Measurements from ENCODE around the gene DSCAML1. TPM values are rescaled to one million over a fixed set of nuclear protein-coding genes. Genes with fewer than 3 reads are reported as not detected.

DSCAML1 gene
- total and polyA plus RNA-seq, 7 donors = 0.04 to 0.52 (median 0.06) TPM

GRCh38 chr11:117535201-117535849, 261.7 kb downstream of the DSCAML1 start:
- no peak for TF ChIP-seq CTCF (IDR thresholded peaks at IDR 0.05)
- Histone ChIP-seq H3K36me3 (ENCODE audit: insufficient read depth in 1 of 2, low read depth in 1 of 2) (no peaks in the 10 kb centered on the region), H3K27me3 (ENCODE audit: insufficient read depth in 3 of 3, low read length in 2 of 3) (peaks cover 0 to 35% (median 8%) of the 10 kb centered on the region in 3 donors), H3K27ac (no peak overlapping the region), H3K4me1 (no peaks in the 10 kb centered on the region), H3K4me3 (no peak overlapping the region), H3K9me3 (no peaks in the 10 kb centered on the region)
- DNase-seq (peak; percentile 67 to 76), ATAC-seq (peak in 2 of 4 donors; percentile 40 to 44)
- intact Hi-C loops (cut with DNase I) = no loop called here
- WGBS, 3 donors = 10 to 19% (median 14%) methylated on average over 19 of the region's 19 CpGs

GRCh38 chr11:117532568-117532967, 264.4 kb downstream of the DSCAML1 start:
- Histone ChIP-seq H3K27ac (no peak overlapping the region), H3K9me3 (no peaks in the 10 kb centered on the region), H3K27me3 (ENCODE audit: insufficient read depth in 3 of 3, low read length in 2 of 3) (peaks cover 0 to 52% (median 9%) of the 10 kb centered on the region in 3 donors), H3K4me1 (no peaks in the 10 kb centered on the region), H3K36me3 (ENCODE audit: insufficient read depth in 1 of 2, low read depth in 1 of 2) (no peaks in the 10 kb centered on the region), H3K4me3 (no peak overlapping the region)
- no peak for ATAC-seq
- DNase-seq = no peak
- WGBS, 3 donors = 87 to 91% (median 90%) methylated on average over 3 of the region's 3 CpGs
- no peak for TF ChIP-seq CTCF (IDR thresholded peaks at IDR 0.05)
- intact Hi-C loops (cut with DNase I) = loop anchor here in 1 of 2 donors (5.0 kb wide), 1 partner anchor 1075 kb away; the partner anchor contains the start of gene PHLDB1

DNA sequence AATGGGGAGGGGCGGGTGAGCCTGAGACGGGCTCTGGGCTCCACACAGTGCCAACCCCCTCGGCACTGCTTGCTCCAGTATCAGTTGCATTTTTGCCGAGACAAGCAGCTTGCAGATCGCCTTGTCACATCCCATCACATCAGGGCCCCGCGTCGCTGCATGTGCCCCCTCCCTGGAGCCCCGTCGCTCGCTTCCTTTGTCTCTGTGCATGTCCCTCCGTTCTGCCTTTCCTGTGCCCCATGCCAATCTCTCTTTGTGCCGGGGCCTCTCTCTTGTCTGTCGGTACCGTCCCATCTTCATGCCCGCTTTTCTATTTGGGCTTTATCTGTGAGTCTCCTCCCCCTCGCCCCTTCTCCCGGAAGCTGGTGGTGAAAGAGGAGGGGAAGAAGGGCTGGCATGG, 267.2 kb downstream of the DSCAML1 start:
- Histone ChIP-seq H3K9me3 (no peaks in the 10 kb centered on the region), H3K36me3 (ENCODE audit: insufficient read depth in 1 of 2, low read depth in 1 of 2) (no peaks in the 10 kb centered on the region), H3K4me3 (no peak overlapping the region), H3K27me3 (ENCODE audit: insufficient read depth in 3 of 3, low read length in 2 of 3) (peaks cover 0 to 42% (median 8%) of the 10 kb centered on the region in 3 donors), H3K27ac (no peak overlapping the region), H3K4me1 (no peaks in the 10 kb centered on the region)
- intact Hi-C loops (cut with DNase I) = loop anchor here in 1 of 2 donors (5.0 kb wide), 1 partner anchor 1077 kb away; the partner anchor contains the start of gene PHLDB1
- DNase-seq = no peak
- TF ChIP-seq CTCF (IDR thresholded peaks at IDR 0.05) = no peak
- ATAC-seq = no peak
- 63 to 79% (median 66%) methylated on average over 18 of the region's 18 CpGs for WGBS, 3 donors

DNA sequence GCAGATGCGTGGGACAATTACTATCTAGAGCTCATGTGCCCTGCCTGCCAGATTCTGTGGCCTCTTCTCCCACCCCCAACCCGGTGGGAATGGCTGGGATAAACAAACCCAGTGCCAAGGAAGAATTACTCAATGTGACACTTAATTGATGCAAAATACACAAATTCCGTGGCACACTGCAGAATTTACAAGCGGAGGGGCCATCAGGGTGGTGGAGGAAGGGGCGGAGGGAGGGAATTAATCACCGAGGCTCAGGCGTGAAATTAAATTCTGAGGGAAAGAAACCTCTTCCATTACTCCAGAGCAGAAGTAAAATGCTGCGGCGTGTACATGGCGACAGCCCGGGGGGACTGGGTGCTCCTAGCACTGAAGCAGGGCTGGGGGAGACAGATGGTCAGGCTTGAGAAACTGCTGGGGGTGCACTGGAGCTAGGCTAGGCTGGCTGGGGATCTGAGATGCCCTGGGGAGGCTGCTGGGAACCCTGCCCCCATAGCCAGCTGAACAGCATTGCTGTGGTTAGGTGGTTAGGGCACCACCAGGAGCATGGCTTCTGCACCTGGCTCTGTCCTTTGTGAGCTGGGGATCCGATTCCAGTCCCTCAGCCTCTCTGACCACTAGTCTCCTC, 268.8 kb downstream of the DSCAML1 start:
- WGBS, 3 donors = 25 to 42% (median 34%) methylated on average over 12 of the region's 12 CpGs
- Histone ChIP-seq H3K27me3 (ENCODE audit: insufficient read depth in 3 of 3, low read length in 2 of 3) (peaks cover 0 to 38% (median 5%) of the 10 kb centered on the region in 3 donors), H3K4me1 (no peaks in the 10 kb centered on the region), H3K4me3 (no peak overlapping the region), H3K27ac (no peak overlapping the region), H3K9me3 (no peaks in the 10 kb centered on the region), H3K36me3 (ENCODE audit: insufficient read depth in 1 of 2, low read depth in 1 of 2) (no peaks in the 10 kb centered on the region)
- intact Hi-C loops (cut with DNase I) = no loop called here
- ATAC-seq (peak in 2 of 4 donors; percentile 40 to 47), DNase-seq (no peak)
- no peak for TF ChIP-seq CTCF (IDR thresholded peaks at IDR 0.05)

Data from psoas muscle (tissue), 8 donors.